ENCODE measurements around the gene SLC9A7. TPM values are rescaled to one million over a fixed set of nuclear protein-coding genes. Genes with fewer than 3 reads are reported as not detected.

Gene SLC9A7
- total RNA-seq, 2 experiments from 2014 or later = 16.9 to 17.0 TPM

DNA sequence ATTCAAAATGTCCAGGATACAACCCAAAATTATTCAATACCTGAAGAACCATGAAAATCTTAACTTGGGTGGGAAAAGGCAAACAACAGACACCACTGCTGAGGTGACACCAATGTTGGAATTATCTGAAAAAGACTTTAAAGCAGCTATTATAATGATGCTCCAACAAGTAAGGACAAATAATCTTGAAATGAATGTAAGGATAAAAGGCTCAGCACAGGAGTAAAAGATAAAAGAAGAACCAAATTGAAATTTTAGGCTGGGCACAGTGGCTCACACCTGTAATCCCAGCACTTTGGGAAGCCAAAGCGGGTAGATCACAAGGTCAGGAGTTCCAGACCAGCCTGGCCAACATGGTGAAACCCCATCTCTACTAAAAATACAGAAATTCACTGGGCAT, 4.0 kb upstream of the SLC9A7 start:
- ATAC-seq = no peak
- Mint-ChIP-seq H3K4me3 (no peak overlapping the region), H3K27ac (no peak overlapping the region), H3K4me1 (ENCODE audit: low read depth) (no peaks in the 10 kb centered on the region), H3K9me3 (no peaks in the 10 kb centered on the region), H3K36me3 (ENCODE audit: low read depth) (no peaks in the 10 kb centered on the region), H3K27me3 (peaks cover 5% of the 10 kb centered on the region)
- ChIA-PET POLR2A (interaction anchor here (0.7 kb wide), 1 partner anchor 32 kb away, joined by 3 read pairs; no protein-coding TSS in a partner anchor), CTCF (no interaction called here)
- TF ChIP-seq, protein P1, sequence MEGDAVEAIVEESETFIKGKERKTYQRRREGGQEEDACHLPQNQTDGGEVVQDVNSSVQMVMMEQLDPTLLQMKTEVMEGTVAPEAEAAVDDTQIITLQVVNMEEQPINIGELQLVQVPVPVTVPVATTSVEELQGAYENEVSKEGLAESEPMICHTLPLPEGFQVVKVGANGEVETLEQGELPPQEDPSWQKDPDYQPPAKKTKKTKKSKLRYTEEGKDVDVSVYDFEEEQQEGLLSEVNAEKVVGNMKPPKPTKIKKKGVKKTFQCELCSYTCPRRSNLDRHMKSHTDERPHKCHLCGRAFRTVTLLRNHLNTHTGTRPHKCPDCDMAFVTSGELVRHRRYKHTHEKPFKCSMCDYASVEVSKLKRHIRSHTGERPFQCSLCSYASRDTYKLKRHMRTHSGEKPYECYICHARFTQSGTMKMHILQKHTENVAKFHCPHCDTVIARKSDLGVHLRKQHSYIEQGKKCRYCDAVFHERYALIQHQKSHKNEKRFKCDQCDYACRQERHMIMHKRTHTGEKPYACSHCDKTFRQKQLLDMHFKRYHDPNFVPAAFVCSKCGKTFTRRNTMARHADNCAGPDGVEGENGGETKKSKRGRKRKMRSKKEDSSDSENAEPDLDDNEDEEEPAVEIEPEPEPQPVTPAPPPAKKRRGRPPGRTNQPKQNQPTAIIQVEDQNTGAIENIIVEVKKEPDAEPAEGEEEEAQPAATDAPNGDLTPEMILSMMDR (IDR thresholded peaks at IDR 0.05) = no peak
- no peak for DNase-seq
- intact Hi-C loops (cut with micrococcal nuclease) = no loop called here

DNA sequence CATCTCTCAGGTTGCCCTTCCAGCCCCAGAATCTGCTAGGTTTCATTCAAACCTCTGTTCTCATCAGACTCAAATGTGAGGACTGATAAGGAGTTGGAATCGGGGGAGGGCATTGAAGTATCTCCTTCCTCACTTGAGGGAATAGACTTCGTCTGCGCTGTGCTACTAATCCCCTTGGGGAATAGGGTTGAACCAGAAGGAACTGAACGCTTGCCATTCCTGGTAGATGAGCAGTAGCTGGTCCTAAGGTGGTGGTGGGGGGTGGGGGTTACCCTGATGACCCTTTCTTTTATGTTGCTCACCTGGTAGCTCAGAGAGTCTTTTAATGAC, 692 bp upstream of the SLC9A7 start:
- Mint-ChIP-seq H3K9me3 (no peaks in the 10 kb centered on the region), H3K4me1 (ENCODE audit: low read depth) (peaks cover 11% of the 10 kb centered on the region), H3K27me3 (peaks cover 5% of the 10 kb centered on the region), H3K36me3 (ENCODE audit: low read depth) (peaks cover 6% of the 10 kb centered on the region), H3K27ac (peak overlapping the region; percentile 81), H3K4me3 (peak overlapping the region; percentile 75)
- TF ChIP-seq, protein P1 (IDR thresholded peaks at IDR 0.05) = no peak
- DNase-seq (no peak), ATAC-seq (peak; percentile 9)
- ChIA-PET POLR2A (no interaction called here), CTCF (interaction anchor here (1.1 to 3.2 kb wide), 5 partner anchors 22 to 187 kb away, joined by 3 to 33 read pairs (median 5); no protein-coding TSS in a partner anchor)
- intact Hi-C loops (cut with micrococcal nuclease) = loop anchor here (2.0 kb wide), 1 partner anchor 37 kb away; no protein-coding TSS in a partner anchor

DNA sequence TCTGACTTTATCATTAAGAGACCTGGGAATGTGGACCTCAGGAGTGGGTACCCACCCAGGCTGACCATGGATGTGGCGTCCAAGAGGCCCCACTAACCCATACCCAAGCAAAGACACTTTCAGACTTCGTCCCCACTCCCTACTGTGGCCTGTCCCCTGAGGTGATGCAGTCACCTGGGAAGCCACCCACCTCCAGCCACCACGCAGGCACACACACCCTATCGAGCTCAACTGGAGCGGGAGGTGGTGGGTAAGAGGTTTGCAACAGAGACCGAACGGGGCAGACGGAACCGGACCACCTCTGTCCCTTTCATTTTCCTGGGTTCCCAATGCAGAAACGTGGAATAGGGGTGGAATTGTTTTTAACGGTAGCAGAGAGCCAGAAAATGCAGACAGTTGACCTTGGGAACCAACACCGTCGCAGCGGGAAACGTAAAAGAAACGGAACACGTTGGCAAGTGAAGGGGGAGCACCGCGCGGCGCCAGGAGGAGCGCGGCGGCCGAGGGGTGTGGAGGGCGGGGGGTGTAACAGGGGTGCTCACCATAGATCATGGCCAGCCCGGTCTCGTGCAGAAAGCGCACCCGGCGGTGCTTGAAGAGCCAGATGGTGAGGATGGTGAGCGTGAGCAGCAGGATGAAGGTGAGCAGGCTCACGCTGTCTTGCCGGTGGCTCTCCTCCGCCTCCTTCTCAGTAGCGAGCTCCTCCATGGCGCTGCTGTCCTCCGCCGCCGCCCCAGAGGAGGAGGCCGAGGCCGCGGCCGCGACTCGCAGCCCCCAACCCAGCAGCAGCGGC, 559 bp downstream of the SLC9A7 start:
- peak; percentile 15 for ATAC-seq
- peak overlapping the region; percentile 90 for H3K27ac Mint-ChIP-seq
- peaks cover 6% of the 10 kb centered on the region for H3K36me3 Mint-ChIP-seq (ENCODE audit: low read depth)
- H3K4me3 Mint-ChIP-seq = peak overlapping the region; percentile 96
- TF ChIP-seq, protein P1 (IDR thresholded peaks at IDR 0.05) = no peak
- CTCF ChIA-PET = interaction anchor here (1.0 to 1.1 kb wide), 3 partner anchors 33 to 53 kb away, joined by 4 to 6 read pairs (median 5); no protein-coding TSS in a partner anchor
- H3K9me3 Mint-ChIP-seq = no peaks in the 10 kb centered on the region
- peak; percentile 29 for DNase-seq
- H3K4me1 Mint-ChIP-seq (ENCODE audit: low read depth) = peaks cover 15% of the 10 kb centered on the region
- peaks cover 5% of the 10 kb centered on the region for H3K27me3 Mint-ChIP-seq
- intact Hi-C loops (cut with micrococcal nuclease) = loop anchor here (2.0 kb wide), 1 partner anchor 38 kb away; no protein-coding TSS in a partner anchor
- POLR2A ChIA-PET = interaction anchor here (1.7 kb wide), 1 partner anchor 25 kb away, joined by 4 read pairs; no protein-coding TSS in a partner anchor

DNA sequence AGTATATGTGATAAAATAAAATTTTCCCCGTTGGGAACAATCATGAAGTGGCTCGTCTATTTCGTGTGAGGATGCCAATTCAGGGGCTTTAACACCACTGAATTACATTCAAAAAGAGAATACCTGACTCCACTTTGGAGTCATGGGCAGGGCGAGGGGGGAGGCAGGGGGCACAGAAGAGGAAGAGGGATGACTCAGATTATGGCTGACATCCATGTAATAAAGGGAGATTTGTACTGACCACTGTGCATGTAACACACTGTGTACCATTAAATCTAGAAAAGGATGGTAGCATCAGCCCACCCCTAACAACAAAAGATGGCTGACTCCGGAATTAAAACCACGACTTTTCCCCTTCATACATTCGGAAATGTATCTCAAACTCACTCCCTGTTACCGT, 1.3 kb downstream of the SLC9A7 start:
- peak overlapping the region; percentile 90 for H3K27ac Mint-ChIP-seq
- DNase-seq (no peak), ATAC-seq (no peak)
- no peaks in the 10 kb centered on the region for H3K9me3 Mint-ChIP-seq
- TF ChIP-seq, protein P1 (IDR thresholded peaks at IDR 0.05) = no peak
- H3K36me3 Mint-ChIP-seq (ENCODE audit: low read depth) = peaks cover 6% of the 10 kb centered on the region
- CTCF ChIA-PET = interaction anchor here (1.3 kb wide), 1 partner anchor 40 kb away, joined by 3 read pairs; no protein-coding TSS in a partner anchor
- POLR2A ChIA-PET = interaction anchor here (1.7 kb wide), 1 partner anchor 25 kb away, joined by 4 read pairs; no protein-coding TSS in a partner anchor
- intact Hi-C loops (cut with micrococcal nuclease) = no loop called here
- H3K4me3 Mint-ChIP-seq = peak overlapping the region; percentile 96
- H3K4me1 Mint-ChIP-seq (ENCODE audit: low read depth) = peaks cover 15% of the 10 kb centered on the region
- H3K27me3 Mint-ChIP-seq = peaks cover 5% of the 10 kb centered on the region

DNA sequence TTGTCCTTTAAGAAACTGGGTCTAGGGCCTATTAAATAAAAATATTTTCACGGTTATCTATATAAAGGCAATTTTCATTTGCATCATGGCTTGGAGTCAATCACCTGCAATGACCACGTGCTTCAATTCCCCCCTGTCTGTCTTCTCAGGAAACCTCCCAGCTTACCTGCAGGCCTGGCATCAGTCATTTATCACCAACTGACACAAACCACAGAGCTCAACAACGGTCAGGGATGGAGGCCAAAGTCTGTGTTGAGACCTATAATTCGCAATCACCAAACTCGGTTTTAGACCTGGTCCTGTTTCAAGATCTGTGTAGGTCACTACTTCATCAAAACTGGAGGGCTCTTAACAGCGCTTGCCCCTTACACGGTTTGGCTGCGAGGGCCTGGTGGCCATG, 1.9 kb downstream of the SLC9A7 start:
- no peak for DNase-seq
- Mint-ChIP-seq H3K4me1 (ENCODE audit: low read depth) (peaks cover 19% of the 10 kb centered on the region), H3K9me3 (no peaks in the 10 kb centered on the region), H3K27me3 (peaks cover 3% of the 10 kb centered on the region), H3K36me3 (ENCODE audit: low read depth) (peaks cover 9% of the 10 kb centered on the region), H3K4me3 (peak overlapping the region; percentile 96), H3K27ac (no peak overlapping the region)
- ATAC-seq = no peak
- TF ChIP-seq, protein P1 (IDR thresholded peaks at IDR 0.05) = no peak
- CTCF ChIA-PET = interaction anchor here (1.3 kb wide), 1 partner anchor 40 kb away, joined by 3 read pairs; no protein-coding TSS in a partner anchor
- intact Hi-C loops (cut with micrococcal nuclease) = no loop called here
- POLR2A ChIA-PET = no interaction called here

All from activated CD8-positive, alpha-beta T cell treated with anti-CD3 and anti-CD28 coated beads for 36 hours (primary cell).